MM.1S (cell line): ENCODE results near the gene CCBE1.

Source experiments
- DNase-seq: peaks from one replicate; pipeline ENCODE4 v3.0.0-alpha.2; 2015
- H2AFZ ChIP-seq: fragments of 300-600 bp; sonication (generic); 2 replicates; pipeline ENCODE4 v1.6.0; 2016; ENCODE audit warnings: antibody characterized with exemption, low read length
- H3F3A ChIP-seq: fragments of 300-600 bp; sonication (generic); 2 replicates; pipeline ENCODE4 v1.6.1; 2016; ENCODE audit warnings: mild to moderate bottlenecking, antibody characterized with exemption, low read length, moderate library complexity, mixed read lengths; ENCODE audit not compliant: insufficient read depth
- H3K27ac ChIP-seq: fragments of 300-600 bp; sonication (generic); 2 replicates; pipeline ENCODE4 v1.5.1; 2016; ENCODE audit warnings: mild to moderate bottlenecking, low read length
- H3K27me3 ChIP-seq: fragments of 300-600 bp; sonication (generic); replicated peaks from 2 replicates; pipeline ENCODE4 v1.6.0; 2016; ENCODE audit warnings: low read length; ENCODE audit not compliant: insufficient read depth
- H3K36me3 ChIP-seq: fragments of 300-600 bp; sonication (generic); replicated peaks from 2 replicates; pipeline ENCODE4 v1.6.1; 2016; ENCODE audit warnings: mild to moderate bottlenecking, low read length, mixed read lengths; ENCODE audit not compliant: insufficient read depth
- H3K4me1 ChIP-seq: fragments of 300-600 bp; sonication (generic); 2 replicates; pipeline ENCODE4 v1.6.1; 2016; ENCODE audit warnings: low read length, mixed read lengths
- H3K4me2 ChIP-seq: fragments of 300-600 bp; sonication (generic); 2 replicates; pipeline ENCODE4 v1.6.0; 2016; ENCODE audit warnings: low read depth, low read length
- H3K4me3 ChIP-seq: fragments of 300-600 bp; sonication (generic); 2 replicates; pipeline ENCODE4 v1.5.1; 2016; ENCODE audit warnings: low read length, mixed read lengths
- H3K79me2 ChIP-seq: fragments of 300-600 bp; sonication (generic); 2 replicates; pipeline ENCODE4 v1.6.1; 2016; ENCODE audit warnings: mixed run types, low read length, mixed read lengths
- H3K9ac ChIP-seq: fragments of 300-600 bp; sonication (generic); 2 replicates; pipeline ENCODE4 v1.6.1; 2016; ENCODE audit warnings: low read length, mixed read lengths
- H3K9me2 ChIP-seq: fragments of 300-600 bp; sonication (generic); replicated peaks from 2 replicates; pipeline ENCODE4 v1.6.1; 2016; ENCODE audit warnings: mild to moderate bottlenecking, low read length, mixed read lengths; ENCODE audit not compliant: insufficient read depth
- H3K9me3 ChIP-seq: fragments of 300-600 bp; sonication (generic); replicated peaks from 2 replicates; pipeline ENCODE4 v1.6.1; 2016; ENCODE audit warnings: mild to moderate bottlenecking, low read length, mixed read lengths; ENCODE audit not compliant: insufficient read depth
- H4K20me1 ChIP-seq: fragments of 300-600 bp; sonication (generic); 2 replicates; pipeline ENCODE4 v1.6.1; 2016; ENCODE audit warnings: mild to moderate bottlenecking, low read length, moderate library complexity, mixed read lengths; ENCODE audit not compliant: insufficient read depth
- EZH2 ChIP-seq: fragments of 300-600 bp; sonication (generic); optimal IDR thresholded peaks from 2 replicates; pipeline ENCODE3; 2017; ENCODE audit warnings: low read depth, mild to moderate bottlenecking, antibody characterized with exemption, low read length, mixed read lengths
- EZH2phosphoT487 ChIP-seq: fragments of 300-600 bp; sonication (generic); IDR thresholded peaks from 2 replicates; pipeline ENCODE4 v1.6.1; 2018; ENCODE audit warnings: antibody characterized with exemption, low read length
- TF ChIP-seq, protein P1 (sequence below): fragments of 300-600 bp; sonication (generic); IDR thresholded peaks from 2 replicates; pipeline ENCODE4 v1.5.1; 2016; ENCODE audit warnings: antibody characterized with exemption, low read length, mixed read lengths

CCBE1 gene

DNA sequence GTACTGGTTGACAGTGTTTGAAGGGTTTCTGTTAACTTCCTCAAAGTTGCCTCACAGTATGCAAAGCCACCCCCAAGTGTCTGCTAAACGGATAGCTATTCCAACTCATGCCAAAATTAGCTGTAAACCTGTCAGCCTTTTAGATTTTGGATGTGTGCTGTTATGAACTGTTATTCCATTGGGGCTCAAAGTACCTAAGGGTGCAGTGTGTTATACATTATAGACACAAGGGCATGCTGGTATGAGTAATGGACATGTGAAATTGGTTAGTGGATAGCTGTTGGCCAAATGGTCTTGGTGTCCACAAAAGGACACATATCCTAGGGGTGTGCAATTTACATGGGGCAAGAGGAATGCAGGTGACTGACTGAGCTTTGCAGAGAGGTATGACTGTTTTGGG is 33.7 kb upstream of the CCBE1 start:
- TF ChIP-seq EZH2phosphoT487 (no peak), EZH2 (no peak)
- TF ChIP-seq, protein P1, sequence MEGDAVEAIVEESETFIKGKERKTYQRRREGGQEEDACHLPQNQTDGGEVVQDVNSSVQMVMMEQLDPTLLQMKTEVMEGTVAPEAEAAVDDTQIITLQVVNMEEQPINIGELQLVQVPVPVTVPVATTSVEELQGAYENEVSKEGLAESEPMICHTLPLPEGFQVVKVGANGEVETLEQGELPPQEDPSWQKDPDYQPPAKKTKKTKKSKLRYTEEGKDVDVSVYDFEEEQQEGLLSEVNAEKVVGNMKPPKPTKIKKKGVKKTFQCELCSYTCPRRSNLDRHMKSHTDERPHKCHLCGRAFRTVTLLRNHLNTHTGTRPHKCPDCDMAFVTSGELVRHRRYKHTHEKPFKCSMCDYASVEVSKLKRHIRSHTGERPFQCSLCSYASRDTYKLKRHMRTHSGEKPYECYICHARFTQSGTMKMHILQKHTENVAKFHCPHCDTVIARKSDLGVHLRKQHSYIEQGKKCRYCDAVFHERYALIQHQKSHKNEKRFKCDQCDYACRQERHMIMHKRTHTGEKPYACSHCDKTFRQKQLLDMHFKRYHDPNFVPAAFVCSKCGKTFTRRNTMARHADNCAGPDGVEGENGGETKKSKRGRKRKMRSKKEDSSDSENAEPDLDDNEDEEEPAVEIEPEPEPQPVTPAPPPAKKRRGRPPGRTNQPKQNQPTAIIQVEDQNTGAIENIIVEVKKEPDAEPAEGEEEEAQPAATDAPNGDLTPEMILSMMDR = no peak
- no peaks in the 10 kb centered on the region for H3F3A ChIP-seq
- H3K9me3 ChIP-seq = no peaks in the 10 kb centered on the region
- H3K4me3 ChIP-seq = no peak overlapping the region
- H3K9me2 ChIP-seq = no peaks in the 10 kb centered on the region
- no peaks in the 10 kb centered on the region for H3K79me2 ChIP-seq
- DNase-seq = no peak
- H3K9ac ChIP-seq = no peak overlapping the region
- H3K36me3 ChIP-seq = no peaks in the 10 kb centered on the region
- no peaks in the 10 kb centered on the region for H3K4me1 ChIP-seq
- no peak overlapping the region for H2AFZ ChIP-seq
- H3K27me3 ChIP-seq = no peaks in the 10 kb centered on the region
- no peaks in the 10 kb centered on the region for H4K20me1 ChIP-seq
- no peak overlapping the region for H3K27ac ChIP-seq
- no peak overlapping the region for H3K4me2 ChIP-seq

- no peaks in the 10 kb centered on the region for H3K36me3 ChIP-seq
- TF ChIP-seq EZH2 (no peak), EZH2phosphoT487 (no peak)
- TF ChIP-seq, protein P1 = no peak
- H3F3A ChIP-seq = no peaks in the 10 kb centered on the region
- H4K20me1 ChIP-seq = no peaks in the 10 kb centered on the region
- no peak overlapping the region for H2AFZ ChIP-seq
- no peaks in the 10 kb centered on the region for H3K79me2 ChIP-seq
- H3K4me2 ChIP-seq = no peak overlapping the region
- H3K9me2 ChIP-seq = no peaks in the 10 kb centered on the region
- no peak overlapping the region for H3K9ac ChIP-seq
- H3K27ac ChIP-seq = no peak overlapping the region
- no peak overlapping the region for H3K4me3 ChIP-seq
- H3K27me3 ChIP-seq = no peaks in the 10 kb centered on the region
- no peaks in the 10 kb centered on the region for H3K9me3 ChIP-seq
- H3K4me1 ChIP-seq = no peaks in the 10 kb centered on the region
- no peak for DNase-seq
These were observed 32.6 kb upstream of the CCBE1 start for GRCh38 chr18:59729781-59730180.

DNA sequence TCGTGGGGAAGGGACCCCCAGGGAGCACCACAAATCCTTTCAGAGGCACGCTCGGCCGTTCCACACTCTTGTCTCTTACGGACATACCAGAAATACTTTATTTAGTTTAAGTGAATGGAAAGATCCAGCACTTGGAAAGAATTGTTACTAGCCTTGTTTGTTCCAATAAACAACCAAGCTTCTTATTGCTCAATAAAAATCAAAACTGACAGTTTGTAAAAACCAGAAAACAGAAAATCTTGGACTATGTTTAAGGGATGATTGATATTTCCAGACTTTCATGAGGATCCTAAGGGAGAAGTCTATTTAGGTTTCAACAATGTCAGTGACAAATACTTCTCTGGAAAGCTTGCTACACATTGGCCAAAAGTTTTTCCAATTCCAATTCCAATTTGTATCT is 31.6 kb upstream of the CCBE1 start:
- no peaks in the 10 kb centered on the region for H3K36me3 ChIP-seq
- no peak overlapping the region for H3K9ac ChIP-seq
- H3K79me2 ChIP-seq = no peaks in the 10 kb centered on the region
- H4K20me1 ChIP-seq = no peaks in the 10 kb centered on the region
- DNase-seq = no peak
- no peaks in the 10 kb centered on the region for H3K4me1 ChIP-seq
- H3F3A ChIP-seq = no peaks in the 10 kb centered on the region
- H3K9me2 ChIP-seq = no peaks in the 10 kb centered on the region
- H3K27me3 ChIP-seq = no peaks in the 10 kb centered on the region
- H3K4me3 ChIP-seq = no peak overlapping the region
- TF ChIP-seq, protein P1 = no peak
- TF ChIP-seq EZH2phosphoT487 = no peak
- TF ChIP-seq EZH2 = no peak
- H3K4me2 ChIP-seq = no peak overlapping the region
- no peak overlapping the region for H2AFZ ChIP-seq
- H3K27ac ChIP-seq = no peak overlapping the region
- no peaks in the 10 kb centered on the region for H3K9me3 ChIP-seq

DNA sequence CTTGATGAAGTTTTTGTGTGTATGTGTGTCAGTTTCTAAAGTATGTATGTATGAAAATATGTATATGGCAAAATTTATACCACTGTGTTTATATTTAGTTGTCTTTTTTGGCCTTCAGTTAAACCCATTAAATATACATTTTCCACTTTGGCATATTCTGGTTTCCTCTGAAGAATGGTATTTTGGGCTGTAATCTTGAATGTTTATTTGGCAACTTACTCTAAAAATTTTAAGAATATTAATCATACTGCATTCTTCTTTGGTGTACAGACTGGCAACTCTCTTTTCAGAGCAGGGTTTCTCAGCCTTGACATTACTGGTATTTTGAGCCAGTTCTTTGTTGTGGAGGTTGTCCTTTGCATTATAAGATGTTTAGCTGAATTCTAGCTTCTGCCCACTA is 27.9 kb upstream of the CCBE1 start:
- Histone ChIP-seq H3K9me2 (no peaks in the 10 kb centered on the region), H3K9me3 (no peaks in the 10 kb centered on the region), H2AFZ (no peak overlapping the region), H3F3A (no peaks in the 10 kb centered on the region), H3K9ac (no peak overlapping the region), H3K4me3 (no peak overlapping the region), H3K27me3 (no peaks in the 10 kb centered on the region), H3K79me2 (no peaks in the 10 kb centered on the region), H3K36me3 (no peaks in the 10 kb centered on the region), H3K27ac (no peak overlapping the region), H3K4me1 (no peaks in the 10 kb centered on the region), H4K20me1 (no peaks in the 10 kb centered on the region), H3K4me2 (no peak overlapping the region)
- TF ChIP-seq EZH2phosphoT487 = no peak
- TF ChIP-seq, protein P1 = no peak
- TF ChIP-seq EZH2 = no peak
- DNase-seq = no peak
